Adrenal gland (tissue), 12 donors: ENCODE data around the gene PCNX4. TPM values are rescaled to one million over a fixed set of nuclear protein-coding genes. Genes with fewer than 3 reads are reported as not detected.
A peak's percentile ranks its signal among the peaks of the same experiment; 100 is the strongest.

ENCODE experiments used
- DNase-seq, 7 donors: peaks; one replicate each; pipeline ENCODE4 v3.0.0-alpha.2; 2019 to 2020
- H3K27ac ChIP-seq, 5 donors: fragments of 200-600 bp; sonication (generic) in 4 of 5; 1 replicate in 3 of 5; 2 replicates in 2 of 5; pipeline versions ENCODE4 v1.5.1 to v1.8.0; 2016 to 2020; ENCODE audit warnings: mild to moderate bottlenecking in 1 of 5
- H3K27me3 ChIP-seq: fragments of 200-600 bp; 2 replicates; pipeline ENCODE4 v1.8.0; 2021
- H3K36me3 ChIP-seq, 2 donors: fragments of 200-600 bp; replicated peaks in 1 of 2; 1 replicate in 1 of 2; 2 replicates in 1 of 2; pipeline versions ENCODE4 v1.5.1 to v1.8.0; 2018 to 2022
- H3K4me1 ChIP-seq, 2 donors: fragments of 200-600 bp; replicated peaks in 1 of 2; 1 replicate in 1 of 2; 2 replicates in 1 of 2; pipeline versions ENCODE4 v1.5.1 to v1.8.0; 2018 to 2021
- H3K4me3 ChIP-seq, 4 donors: fragments of 200-600 bp; sonication (generic) in 3 of 4; one replicate each; pipeline ENCODE4 v1.5.1; 2016 to 2018
- H3K9me3 ChIP-seq, 3 donors: fragments of 200-600 bp; sonication (generic) in 1 of 3; replicated peaks in 1 of 3; 1 replicate in 2 of 3; 2 replicates in 1 of 3; pipeline versions ENCODE4 v1.5.1 to v1.8.0; 2016 to 2021
- POLR2A ChIP-seq, 2 donors: fragments of 450-650 bp; IDR thresholded peaks; one replicate each; pipeline ENCODE4 v1.6.1; 2017; ENCODE audit warnings: antibody characterized with exemption in 2 of 2, mild to moderate bottlenecking in 2 of 2, moderate library complexity in 1 of 2
- WGBS, 4 donors: extraction: QIAGEN DNeasy Blood & Tissue Kit in 2 of 4; methylation state at CpG; one replicate each; pipeline versions ENCODE4 v1.1.5 to v1.1.7; 2013 to 2017; 5-methylcytosine and 5-hydroxymethylcytosine counted together
- intact Hi-C, 2 donors: fragments of 100-400 bp; cut with DNase I; formaldehyde crosslinking; loops; one replicate each; pipeline versions ENCODE4 v1.14.1 to v1.15.0; 2022 to 2023
- polyA plus RNA-seq, 3 donors: library from polyadenylated mRNA; stranded (reverse); fragments of 200-250 nt in 2 of 3; fragments of 350-450 nt in 1 of 3; fragmentation: Illumina TruSeq in 1 of 3; extraction: RNeasy Lipid Tissue Mini Kit (QIAGEN cat#74804) in 1 of 3; gene quantifications; one replicate each; pipeline ENCODE4 v1.2.3, GENCODE V29; 2013 to 2014
- total RNA-seq, 9 donors: library from RNA; depleted of rRNA in 4 of 9; stranded (reverse); fragments of >200 nt in 4 of 9; fragments of 120-200 nt in 1 of 9; fragmentation: NEBNext Ultra II Directional in 1 of 9; extraction: Animal tissue kit (Norgen Biotek cat#: 25700) in 1 of 9; gene quantifications; one replicate each; pipeline versions ENCODE4 v1.1.0 to v1.2.4, GENCODE V29; 2013 to 2023
- TF ChIP-seq, protein P1 (sequence below), 6 experiments: fragments of 450-650 bp in 4 of 6; fragments of 200-600 bp in 2 of 6; sonication (generic) in 1 of 6; IDR thresholded peaks; 1 replicate in 5 of 6; 2 replicates in 1 of 6; pipeline versions ENCODE4 v1.5.1 to v1.8.0; 2016 to 2021; ENCODE audit warnings: antibody characterized with exemption in 6 of 6, mild to moderate bottlenecking in 2 of 6, moderate library complexity in 1 of 6
- donor health status: healthy with polysubstance abuse.
- donor health status: Bipolar disorder and iron deficiency.
- donor health status: DM: yes; HTN: yes; CAD: no.
- donor health status: DM: no; HTN: no; CAD: no.
- donor health status: DM: no; HTN: no; CAD: no.
- donor health status: DM: yes; HTN: yes; CAD: no.

PCNX4 gene
- total and polyA plus RNA-seq, 12 donors = 24.9 to 204 (median 58.1) TPM

DNA sequence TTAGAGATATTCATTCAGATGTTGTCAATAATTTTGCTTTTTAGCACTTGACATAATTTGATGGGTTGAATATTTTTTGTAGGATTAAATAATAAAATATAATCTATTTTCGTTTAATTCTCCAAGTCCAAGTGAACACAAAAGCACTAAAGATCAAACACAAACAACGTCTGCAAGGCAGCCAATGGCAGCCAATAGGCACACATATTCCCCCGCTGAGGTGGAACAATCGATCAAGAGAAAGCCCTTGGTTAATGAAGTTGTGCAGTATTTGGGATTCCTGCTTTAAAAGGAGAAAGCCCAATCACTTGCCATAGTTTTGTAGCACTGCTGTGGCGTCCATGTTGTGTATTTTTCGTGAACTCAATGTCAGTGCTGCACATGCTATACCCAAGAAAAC lies 72.0 kb downstream of the PCNX4 start:
- Histone ChIP-seq H3K36me3 (no peaks in the 10 kb centered on the region), H3K9me3 (no peaks in the 10 kb centered on the region), H3K27me3 (no peaks in the 10 kb centered on the region), H3K4me1 (peaks cover 8 to 40% of the 10 kb centered on the region in 2 donors), H3K4me3 (peak overlapping the region in 1 of 4 donors; percentile 62), H3K27ac (no peak overlapping the region)
- DNase-seq = no peak
- intact Hi-C loops = loop anchor here in 1 of 2 donors (10.0 kb wide), 1 partner anchor 69 kb away; the partner anchor contains the start of gene PCNX4
- TF ChIP-seq, protein P1, sequence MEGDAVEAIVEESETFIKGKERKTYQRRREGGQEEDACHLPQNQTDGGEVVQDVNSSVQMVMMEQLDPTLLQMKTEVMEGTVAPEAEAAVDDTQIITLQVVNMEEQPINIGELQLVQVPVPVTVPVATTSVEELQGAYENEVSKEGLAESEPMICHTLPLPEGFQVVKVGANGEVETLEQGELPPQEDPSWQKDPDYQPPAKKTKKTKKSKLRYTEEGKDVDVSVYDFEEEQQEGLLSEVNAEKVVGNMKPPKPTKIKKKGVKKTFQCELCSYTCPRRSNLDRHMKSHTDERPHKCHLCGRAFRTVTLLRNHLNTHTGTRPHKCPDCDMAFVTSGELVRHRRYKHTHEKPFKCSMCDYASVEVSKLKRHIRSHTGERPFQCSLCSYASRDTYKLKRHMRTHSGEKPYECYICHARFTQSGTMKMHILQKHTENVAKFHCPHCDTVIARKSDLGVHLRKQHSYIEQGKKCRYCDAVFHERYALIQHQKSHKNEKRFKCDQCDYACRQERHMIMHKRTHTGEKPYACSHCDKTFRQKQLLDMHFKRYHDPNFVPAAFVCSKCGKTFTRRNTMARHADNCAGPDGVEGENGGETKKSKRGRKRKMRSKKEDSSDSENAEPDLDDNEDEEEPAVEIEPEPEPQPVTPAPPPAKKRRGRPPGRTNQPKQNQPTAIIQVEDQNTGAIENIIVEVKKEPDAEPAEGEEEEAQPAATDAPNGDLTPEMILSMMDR (IDR thresholded peaks at IDR 0.05) = no peak
- TF ChIP-seq POLR2A (IDR thresholded peaks at IDR 0.05) = no peak
- 73 to 77% (median 74%) methylated on average over 6 of the region's 6 CpGs for WGBS, 4 donors

DNA sequence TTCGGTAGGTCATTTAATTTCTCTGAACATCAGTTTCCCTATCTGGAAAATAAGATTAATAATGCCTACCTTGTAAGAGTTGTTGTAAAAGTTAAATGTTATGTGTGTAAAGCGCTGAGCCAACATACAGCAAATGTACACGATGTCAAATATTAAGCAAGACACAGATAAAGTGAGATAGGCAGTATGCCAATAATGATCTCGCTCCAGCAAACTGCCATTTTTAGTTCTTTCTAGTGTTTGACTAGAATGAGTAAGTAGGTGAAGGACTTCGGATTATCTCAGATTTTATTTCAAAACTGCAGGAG lies 72.6 kb downstream of the PCNX4 start:
- intact Hi-C loops = loop anchor here in 1 of 2 donors (10.0 kb wide), 1 partner anchor 70 kb away; the partner anchor contains the start of gene PCNX4

DNA sequence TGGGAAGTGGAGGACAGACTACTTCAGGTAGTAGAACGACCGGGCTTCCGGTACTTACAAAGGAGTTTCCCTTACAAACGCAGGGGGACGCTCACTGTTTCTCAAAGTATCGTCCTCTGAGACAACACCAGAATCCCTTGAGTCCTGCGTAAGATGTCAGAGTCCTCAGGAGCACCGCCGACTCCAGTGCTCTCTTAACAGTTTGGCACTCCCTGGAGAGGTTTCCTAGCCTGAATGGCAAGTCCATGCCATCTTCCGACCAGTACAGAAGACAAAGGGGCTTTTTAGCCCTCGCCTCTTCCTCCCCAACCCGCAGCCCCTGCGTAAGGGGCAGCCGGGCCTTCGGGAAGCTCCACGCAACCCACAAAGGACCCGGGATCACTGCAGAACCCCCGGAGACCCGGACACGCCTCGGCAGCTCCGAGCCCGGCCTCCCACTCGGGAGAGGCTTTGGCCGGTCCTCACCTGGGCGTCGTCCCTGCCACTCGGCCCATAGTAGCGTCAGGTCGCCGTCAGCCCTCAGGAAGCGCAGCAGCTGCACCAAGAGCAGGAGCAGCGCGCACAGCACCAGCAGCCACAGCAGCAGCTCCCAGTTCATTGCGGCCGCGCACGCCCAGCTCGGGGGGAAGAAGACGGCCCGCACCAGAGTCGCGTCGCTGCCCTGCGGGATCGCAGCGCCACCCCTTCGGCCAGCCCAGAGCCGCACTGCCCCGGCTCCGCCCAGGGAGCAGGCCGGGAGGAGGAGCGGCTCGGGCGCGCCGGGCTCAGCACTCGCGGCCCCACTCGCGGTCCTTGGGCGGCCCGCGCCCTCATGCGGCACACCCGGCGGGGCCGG lies 73.2 kb downstream of the PCNX4 start, which contains the start of gene DHRS7:
Gene DHRS7, minus strand, starts transcription at position 687 of the 835 bp plus-strand sequence. Its CDS starts 89 bp downstream, at position 598.
- peaks cover 8 to 31% of the 10 kb centered on the region in 2 donors for H3K4me1 ChIP-seq
- peak within 1 kb of the TSS; percentile 75 to 93 (median 88) for H3K27ac ChIP-seq
- DNase-seq = peak; percentile 81 to 90 (median 89)
- no peaks in the 10 kb centered on the region for H3K27me3 ChIP-seq
- TF ChIP-seq, protein P1 (IDR thresholded peaks at IDR 0.05) = peak in 5 of 6 experiments; percentile 9 to 70 (median 58)
- peak; percentile 78 to 89 for TF ChIP-seq POLR2A (IDR thresholded peaks at IDR 0.05)
- H3K36me3 ChIP-seq = no peaks in the 10 kb centered on the region
- H3K9me3 ChIP-seq = no peaks in the 10 kb centered on the region
- 0 to 1% (median 0%) methylated on average over 10 to 68 of the region's 68 CpGs for WGBS, 4 donors
- H3K4me3 ChIP-seq = peak within 1 kb of the TSS; percentile 62 to 90 (median 84)
- intact Hi-C loops = loop anchor here in 1 of 2 donors (5.0 to 10.0 kb wide), 2 partner anchors 70 to 98 kb away; partner anchors contain the start of gene PCNX4

More for the DNA sequence above, 72.6 kb downstream of the PCNX4 start:
- Histone ChIP-seq H3K4me3 (peak overlapping the region; percentile 62 to 90 (median 84)), H3K9me3 (no peaks in the 10 kb centered on the region), H3K27me3 (no peaks in the 10 kb centered on the region), H3K4me1 (peaks cover 8 to 37% of the 10 kb centered on the region in 2 donors), H3K27ac (peak overlapping the region; percentile 75 to 93 (median 88)), H3K36me3 (no peaks in the 10 kb centered on the region)
- WGBS, 4 donors = 8 to 10% (median 10%) methylated on average over 5 of the region's 5 CpGs
- DNase-seq = no peak
- TF ChIP-seq POLR2A (IDR thresholded peaks at IDR 0.05) = no peak
- TF ChIP-seq, protein P1 (IDR thresholded peaks at IDR 0.05) = no peak

DNA sequence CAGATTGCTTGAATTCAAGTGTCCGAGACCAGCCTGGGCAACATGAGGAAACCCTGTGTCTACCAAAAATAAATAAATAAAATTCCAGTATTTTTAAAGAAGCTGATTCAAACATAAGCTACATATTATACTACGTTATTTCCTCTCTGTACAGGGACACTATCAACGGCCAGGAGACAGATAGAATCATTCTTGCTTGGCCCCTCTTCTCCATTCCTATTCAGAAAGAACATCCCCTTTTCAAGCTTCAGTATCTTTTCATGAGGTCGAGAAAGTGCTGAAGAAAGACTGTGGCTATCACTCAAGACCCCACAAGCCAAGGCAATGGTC lies 73.8 kb downstream of the PCNX4 start:
- Histone ChIP-seq H3K27me3 (no peaks in the 10 kb centered on the region), H3K36me3 (no peaks in the 10 kb centered on the region), H3K4me1 (peaks cover 8 to 31% of the 10 kb centered on the region in 2 donors), H3K27ac (peak overlapping the region in 4 of 5 donors; percentile 75 to 93 (median 88)), H3K4me3 (peak overlapping the region in 1 of 4 donors; percentile 62), H3K9me3 (no peaks in the 10 kb centered on the region)
- no peak for DNase-seq
- TF ChIP-seq, protein P1 (IDR thresholded peaks at IDR 0.05) = peak in 2 of 6 experiments; percentile 49
- no peak for TF ChIP-seq POLR2A (IDR thresholded peaks at IDR 0.05)
- intact Hi-C loops = loop anchor here in 1 of 2 donors (5.0 to 10.0 kb wide), 2 partner anchors 71 to 98 kb away; partner anchors contain the start of gene PCNX4
- WGBS, 4 donors = 1 to 5% (median 3%) methylated on average over 4 of the region's 4 CpGs
